Activated naive CD4-positive, alpha-beta T cell treated with anti-CD3 and anti-CD28 coated beads for 36 hours (primary cell): ENCODE results near the gene POLR2L. TPM values are rescaled to one million over a fixed set of nuclear protein-coding genes. Genes with fewer than 3 reads are reported as not detected.
A peak's percentile ranks its signal among the peaks of the same experiment; 100 is the strongest.

Source experiments
- CTCF ChIA-PET: fragments of 350-600 bp; sonication (Branson Sonifier 250); formaldehyde crosslinking; loops from one replicate; lab custom pipeline; 2021; ENCODE audit warnings: antibody characterized with exemption; lab: Charles Lee
- DNase-seq: peaks from one replicate; pipeline ENCODE4 v3.0.0-alpha.2; 2020
- H3K27ac Mint-ChIP-seq: one replicate; pipeline ENCODE4 v1.8.0; 2021; ENCODE audit warnings: mild to moderate bottlenecking, mixed read lengths
- H3K27me3 Mint-ChIP-seq: one replicate; pipeline ENCODE4 v1.8.0; 2021; ENCODE audit warnings: low read depth, mixed read lengths
- H3K36me3 Mint-ChIP-seq: one replicate; pipeline ENCODE4 v1.8.0; 2021; ENCODE audit warnings: low read depth, mixed read lengths
- H3K4me1 Mint-ChIP-seq: one replicate; pipeline ENCODE4 v1.8.0; 2021; ENCODE audit warnings: low read depth, mixed read lengths
- H3K4me3 Mint-ChIP-seq: one replicate; pipeline ENCODE4 v1.8.0; 2021; ENCODE audit warnings: mild to moderate bottlenecking, moderate library complexity, mixed read lengths
- H3K9me3 Mint-ChIP-seq: one replicate; pipeline ENCODE4 v1.8.0; 2021; ENCODE audit warnings: mixed read lengths
- intact Hi-C: fragments of 100-400 bp; cut with micrococcal nuclease; formaldehyde crosslinking; loops from one replicate; pipeline ENCODE4 v1.15.1; 2023
- total RNA-seq, 2 experiments: library from RNA; stranded (reverse); gene quantifications; one replicate each; pipeline ENCODE4 v1.2.3, GENCODE V29; 2021

The POLR2L gene
- total RNA-seq, 2 experiments from 2014 or later: 68.1 to 68.2 TPM

- peaks cover 28% of the 10 kb centered on the region for H3K4me1 Mint-ChIP-seq
- no peak overlapping the region for H3K27ac Mint-ChIP-seq
- H3K9me3 Mint-ChIP-seq: no peaks in the 10 kb centered on the region
- peaks cover 7% of the 10 kb centered on the region for H3K36me3 Mint-ChIP-seq
- H3K4me3 Mint-ChIP-seq: no peak overlapping the region
- DNase-seq: no peak
- intact Hi-C loops: no loop called here
- CTCF ChIA-PET: no interaction called here
- H3K27me3 Mint-ChIP-seq: peaks cover 22% of the 10 kb centered on the region
Measured at GRCh38 chr11:824292-824880, 17.9 kb downstream of the POLR2L start.

GRCh38 chr11:823441-824291, 18.7 kb downstream of the POLR2L start:
- CTCF ChIA-PET: no interaction called here
- no peak overlapping the region for H3K27ac Mint-ChIP-seq
- H3K9me3 Mint-ChIP-seq: no peaks in the 10 kb centered on the region

DNA sequence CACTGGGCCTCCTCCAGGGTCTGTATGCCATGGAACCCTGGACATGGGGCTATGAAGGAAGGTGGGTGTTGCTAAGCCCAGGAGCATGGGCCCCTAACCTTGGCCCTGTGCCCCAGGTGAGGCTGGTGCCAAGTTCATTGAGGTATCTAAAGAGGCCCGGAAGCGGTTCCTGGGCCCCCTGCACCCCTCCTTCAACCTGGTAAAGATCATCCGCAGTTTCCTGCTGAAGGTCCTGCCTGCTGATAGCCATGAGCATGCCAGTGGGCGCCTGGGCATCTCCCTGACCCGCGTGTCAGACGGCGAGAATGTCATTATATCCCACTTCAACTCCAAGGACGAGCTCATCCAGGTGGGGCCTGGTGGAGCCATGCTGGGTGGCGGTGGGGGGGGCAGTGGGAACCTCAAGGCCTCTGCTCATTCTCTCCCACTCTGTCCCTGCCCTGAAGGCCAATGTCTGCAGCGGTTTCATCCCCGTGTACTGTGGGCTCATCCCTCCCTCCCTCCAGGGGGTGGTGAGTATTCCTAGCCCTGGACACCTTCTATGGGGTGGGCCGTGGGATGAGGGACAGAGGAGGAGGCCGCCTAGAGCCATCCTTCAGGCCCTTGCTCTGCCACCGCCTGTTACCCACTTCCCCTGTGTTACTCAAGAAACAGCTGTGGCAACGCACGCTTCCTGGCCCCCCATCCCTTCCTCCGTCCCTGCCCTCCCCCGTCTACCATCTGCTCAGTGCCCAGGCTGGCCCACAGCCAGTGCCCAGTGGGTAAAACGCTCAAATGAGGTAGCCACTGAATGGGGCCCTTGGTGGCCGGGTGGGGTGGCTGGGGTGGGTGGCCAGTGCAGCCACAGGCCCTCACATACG, 20.6 kb downstream of the POLR2L start:
- no peak for DNase-seq
- H3K27ac Mint-ChIP-seq: no peak overlapping the region
- CTCF ChIA-PET: no interaction called here
- peaks cover 17% of the 10 kb centered on the region for H3K4me1 Mint-ChIP-seq
- H3K27me3 Mint-ChIP-seq: peaks cover 3% of the 10 kb centered on the region
- no peaks in the 10 kb centered on the region for H3K9me3 Mint-ChIP-seq
- intact Hi-C loops: no loop called here
- no peak overlapping the region for H3K4me3 Mint-ChIP-seq
- H3K36me3 Mint-ChIP-seq: peaks cover 7% of the 10 kb centered on the region

More at GRCh38 chr11:823441-824291, 18.7 kb downstream of the POLR2L start:
- intact Hi-C loops: no loop called here
- Mint-ChIP-seq H3K36me3 (peaks cover 7% of the 10 kb centered on the region), H3K27me3 (peaks cover 15% of the 10 kb centered on the region), H3K4me3 (no peak overlapping the region), H3K4me1 (peaks cover 24% of the 10 kb centered on the region)
- DNase-seq: no peak

DNA sequence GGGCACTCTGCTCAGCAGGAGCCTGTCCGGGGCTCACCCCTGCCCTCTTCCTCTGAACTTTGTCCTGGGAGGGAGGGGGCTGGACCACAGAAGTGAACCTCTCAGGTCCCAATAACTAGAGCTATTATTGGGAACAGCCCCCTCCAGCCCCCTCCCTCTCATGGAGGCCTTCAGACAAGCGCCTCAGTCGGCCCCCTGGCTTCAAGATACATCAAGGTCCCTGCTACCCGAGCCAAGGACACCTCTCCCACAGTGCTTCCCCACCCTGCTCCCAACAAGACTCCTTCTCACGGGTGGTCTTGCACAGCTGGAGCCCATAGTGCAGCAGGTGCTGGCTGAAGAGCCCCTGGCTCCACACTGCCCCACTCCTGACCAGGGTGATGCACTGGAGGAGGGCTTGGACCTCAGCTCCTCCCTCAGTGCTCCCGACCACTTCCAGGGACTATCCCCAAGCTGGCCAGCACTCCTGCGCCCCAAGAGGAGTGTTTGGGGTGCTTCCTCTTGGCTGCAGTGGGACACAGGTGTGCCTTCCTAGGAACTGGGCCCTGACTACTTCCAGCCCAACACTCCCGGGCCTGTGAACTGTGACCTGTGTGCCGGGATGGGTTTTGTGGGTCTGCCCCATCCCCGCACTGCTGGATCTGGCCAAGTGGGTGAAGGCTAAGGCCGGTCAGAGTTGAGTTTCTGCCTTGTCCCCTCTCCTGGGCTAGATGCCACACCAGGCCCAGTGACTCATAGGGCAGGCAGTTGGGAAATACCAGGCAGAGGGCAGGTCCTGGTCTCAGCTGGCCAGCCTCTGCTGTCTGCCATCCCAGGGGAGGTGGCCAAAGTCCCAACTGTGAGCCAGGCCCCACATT, 21.4 kb downstream of the POLR2L start:
- H3K27me3 Mint-ChIP-seq: no peaks in the 10 kb centered on the region
- no peak for DNase-seq
- H3K27ac Mint-ChIP-seq: peak overlapping the region; percentile 61
- CTCF ChIA-PET: no interaction called here
- no peaks in the 10 kb centered on the region for H3K9me3 Mint-ChIP-seq
- H3K36me3 Mint-ChIP-seq: peaks cover 7% of the 10 kb centered on the region
- intact Hi-C loops: loop anchor here (1.0 kb wide), 2 partner anchors 9 to 21 kb away; partner anchors contain the start of genes POLR2L and TSPAN4
- peak overlapping the region; percentile 75 for H3K4me3 Mint-ChIP-seq
- H3K4me1 Mint-ChIP-seq: peaks cover 13% of the 10 kb centered on the region

DNA sequence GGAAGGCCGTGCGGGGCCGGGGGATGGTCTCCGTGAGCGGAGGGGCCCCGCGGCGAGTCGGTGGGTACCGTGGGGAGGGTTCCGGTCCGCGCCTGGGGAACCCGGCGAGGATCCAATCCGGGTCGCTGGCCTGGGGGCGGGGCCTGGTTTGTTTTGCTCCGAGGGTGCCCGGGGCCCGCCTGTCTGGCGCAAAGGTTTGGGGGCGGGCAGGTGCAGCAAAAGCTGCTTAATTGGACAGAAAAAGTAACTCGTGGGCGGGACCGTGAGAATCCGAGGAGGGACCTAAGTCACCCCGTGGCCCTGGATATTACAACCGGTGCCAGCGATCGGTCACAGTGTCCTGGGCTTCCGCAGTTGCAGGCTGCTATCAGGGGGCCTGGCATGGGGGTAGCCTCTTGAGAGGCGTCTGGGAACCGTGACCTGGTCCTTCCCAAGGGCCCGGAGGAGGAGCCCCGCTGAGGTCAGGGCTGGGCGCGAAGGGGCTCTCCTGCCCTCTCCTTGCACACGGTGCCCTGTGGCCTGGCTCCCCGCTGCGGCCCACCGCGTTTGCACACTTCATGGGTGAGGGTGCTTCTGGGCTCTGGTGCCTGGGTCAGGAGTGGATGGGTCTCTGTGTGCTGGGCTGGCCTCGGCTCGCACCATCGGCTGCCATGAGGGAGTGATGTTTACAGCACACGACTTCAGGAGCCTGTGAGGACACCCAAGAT, 22.2 kb downstream of the POLR2L start:
- peaks cover 13% of the 10 kb centered on the region for H3K4me1 Mint-ChIP-seq
- no peaks in the 10 kb centered on the region for H3K27me3 Mint-ChIP-seq
- intact Hi-C loops: loop anchor here (1.0 kb wide), 4 partner anchors 10 to 24 kb away; partner anchors contain the start of genes POLR2L, RPLP2 and TSPAN4
- peak; percentile 89 for DNase-seq
- CTCF ChIA-PET: interaction anchor here (1.0 kb wide), 1 partner anchor 14 kb away, joined by 3 read pairs; no protein-coding TSS in a partner anchor
- peak overlapping the region; percentile 75 for H3K4me3 Mint-ChIP-seq
- H3K27ac Mint-ChIP-seq: peak overlapping the region; percentile 61
- no peaks in the 10 kb centered on the region for H3K9me3 Mint-ChIP-seq
- peaks cover 5% of the 10 kb centered on the region for H3K36me3 Mint-ChIP-seq

DNA sequence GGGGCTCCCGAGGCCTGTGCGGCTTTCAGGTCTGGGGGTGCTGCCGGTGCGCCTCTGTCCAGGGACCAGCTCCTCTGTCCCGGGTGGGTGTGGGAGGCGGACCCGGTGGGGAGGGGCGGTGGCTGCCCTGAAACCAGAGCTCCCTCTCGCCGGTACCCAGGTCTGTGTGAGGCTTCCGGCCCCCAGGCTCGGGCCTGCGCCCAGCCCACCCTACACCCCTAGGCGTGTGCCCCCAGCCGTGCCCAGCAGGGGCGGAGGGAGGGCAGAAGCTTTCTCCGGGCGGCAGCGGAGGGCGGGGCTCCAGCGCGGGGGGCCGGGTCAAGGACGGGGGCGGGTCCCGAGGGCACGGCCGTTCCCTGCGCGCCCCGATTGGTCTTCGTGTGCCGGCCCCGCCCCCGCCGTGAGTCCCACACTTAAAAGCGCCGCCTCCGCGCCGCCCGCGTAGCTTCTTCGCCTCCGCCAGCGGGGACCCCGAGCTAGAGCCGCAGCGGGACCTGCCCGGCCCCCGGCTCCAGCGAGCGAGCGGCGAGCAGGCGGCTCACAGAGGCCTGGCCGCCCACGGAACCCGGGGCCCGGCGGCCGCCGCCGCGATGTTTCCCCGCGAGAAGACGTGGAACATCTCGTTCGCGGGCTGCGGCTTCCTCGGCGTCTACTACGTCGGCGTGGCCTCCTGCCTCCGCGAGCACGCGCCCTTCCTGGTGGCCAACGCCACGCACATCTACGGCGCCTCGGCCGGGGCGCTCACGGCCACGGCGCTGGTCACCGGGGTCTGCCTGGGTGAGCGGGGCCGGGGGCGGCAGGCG, 23.0 kb downstream of the POLR2L start:
- intact Hi-C loops: loop anchor here (1.0 kb wide), 2 partner anchors 10 to 23 kb away; partner anchors contain the start of gene RPLP2
- CTCF ChIA-PET: interaction anchor here (1.0 kb wide), 1 partner anchor 15 kb away, joined by 3 read pairs; no protein-coding TSS in a partner anchor
- H3K27ac Mint-ChIP-seq: no peak overlapping the region
- DNase-seq: peak; percentile 89
- peaks cover 13% of the 10 kb centered on the region for H3K4me1 Mint-ChIP-seq
- no peaks in the 10 kb centered on the region for H3K9me3 Mint-ChIP-seq
- H3K4me3 Mint-ChIP-seq: peak overlapping the region; percentile 75
- peaks cover 3% of the 10 kb centered on the region for H3K36me3 Mint-ChIP-seq
- H3K27me3 Mint-ChIP-seq: no peaks in the 10 kb centered on the region

DNA sequence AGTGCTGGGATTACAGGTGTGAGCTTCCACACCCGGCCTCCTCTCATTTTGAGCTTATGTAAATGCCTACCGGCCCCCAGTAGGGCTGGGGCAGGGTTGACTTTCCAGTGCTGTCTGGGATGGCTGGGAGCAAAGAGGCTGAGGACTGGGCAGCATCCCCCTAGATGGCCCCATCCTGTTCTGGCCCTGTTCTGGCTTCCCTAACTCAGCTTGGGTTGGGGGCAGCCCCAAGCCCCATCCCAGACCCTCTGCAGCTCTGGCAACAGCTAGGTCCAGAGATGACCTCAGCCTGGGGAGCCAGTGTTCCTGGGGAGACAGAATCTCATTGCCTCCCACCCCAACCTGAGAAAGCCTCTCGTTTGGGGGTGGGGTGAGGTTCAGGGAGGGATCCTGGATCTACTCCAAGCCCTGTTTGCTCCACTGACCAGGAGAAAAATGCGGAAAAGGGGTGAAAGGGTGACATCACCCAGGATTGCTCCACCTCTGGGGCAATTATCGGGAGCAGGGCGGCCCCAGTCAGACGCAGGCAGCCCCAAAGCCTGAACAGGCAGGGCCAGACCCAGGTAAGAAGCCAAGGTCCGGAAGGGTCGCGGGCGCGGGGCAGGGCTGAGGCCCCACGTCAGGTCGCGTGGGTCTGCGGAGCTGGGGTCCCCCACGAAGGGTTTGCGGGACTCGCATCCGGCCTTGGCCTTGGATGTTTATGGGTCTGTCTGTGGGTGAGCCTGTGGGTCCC, 23.8 kb downstream of the POLR2L start, which contains the start of gene PNPLA2:
Gene PNPLA2, plus strand, starts transcription at position 519 of the 733 bp plus-strand sequence. CDS start 805 bp downstream, outside the sequence.
- H3K36me3 Mint-ChIP-seq: peaks cover 7% of the 10 kb centered on the region
- DNase-seq: no peak
- no peak within 1 kb of the TSS for H3K27ac Mint-ChIP-seq
- H3K4me3 Mint-ChIP-seq: peak within 1 kb of the TSS; percentile 75
- intact Hi-C loops: loop anchor here (1.0 kb wide), 2 partner anchors 9 to 22 kb away; partner anchors contain the start of gene RPLP2
- CTCF ChIA-PET: interaction anchor here (1.0 kb wide), 1 partner anchor 16 kb away, joined by 3 read pairs; no protein-coding TSS in a partner anchor
- no peaks in the 10 kb centered on the region for H3K9me3 Mint-ChIP-seq
- H3K27me3 Mint-ChIP-seq: no peaks in the 10 kb centered on the region
- peaks cover 13% of the 10 kb centered on the region for H3K4me1 Mint-ChIP-seq

GRCh38 chr11:816433-816779, 25.9 kb downstream of the POLR2L start:
- intact Hi-C loops: no loop called here
- Mint-ChIP-seq H3K4me3 (no peak overlapping the region), H3K9me3 (no peaks in the 10 kb centered on the region), H3K27ac (no peak overlapping the region), H3K27me3 (no peaks in the 10 kb centered on the region), H3K4me1 (peaks cover 23% of the 10 kb centered on the region), H3K36me3 (peaks cover 18% of the 10 kb centered on the region)
- no peak for DNase-seq
- CTCF ChIA-PET: no interaction called here

- intact Hi-C loops: no loop called here
- DNase-seq: no peak
- H3K4me3 Mint-ChIP-seq: no peak overlapping the region
- no peaks in the 10 kb centered on the region for H3K9me3 Mint-ChIP-seq
- CTCF ChIA-PET: no interaction called here
- no peaks in the 10 kb centered on the region for H3K27me3 Mint-ChIP-seq
- H3K4me1 Mint-ChIP-seq: peaks cover 24% of the 10 kb centered on the region
- peaks cover 24% of the 10 kb centered on the region for H3K36me3 Mint-ChIP-seq
- no peak overlapping the region for H3K27ac Mint-ChIP-seq
Measured at GRCh38 chr11:815675-816432, 26.5 kb downstream of the POLR2L start.
